Stimulated activated CD4-positive, alpha-beta T cell treated with anti-CD3 and anti-CD28 coated beads, Interleukin-2, amount 100 ng/mL, for 48 hours (primary cell): ENCODE measurements around the gene SIL1.
"Not testable (repeated sequence)": the region's sequence is repeated elsewhere in the genome, so short reads cannot be mapped to it uniquely, and the experiment has no call there.

ENCODE experiments used
- DNase-seq, 2 donors: peaks; one replicate each; pipeline ENCODE4 v3.0.0-alpha.2; 2020

The SIL1 gene

DNA sequence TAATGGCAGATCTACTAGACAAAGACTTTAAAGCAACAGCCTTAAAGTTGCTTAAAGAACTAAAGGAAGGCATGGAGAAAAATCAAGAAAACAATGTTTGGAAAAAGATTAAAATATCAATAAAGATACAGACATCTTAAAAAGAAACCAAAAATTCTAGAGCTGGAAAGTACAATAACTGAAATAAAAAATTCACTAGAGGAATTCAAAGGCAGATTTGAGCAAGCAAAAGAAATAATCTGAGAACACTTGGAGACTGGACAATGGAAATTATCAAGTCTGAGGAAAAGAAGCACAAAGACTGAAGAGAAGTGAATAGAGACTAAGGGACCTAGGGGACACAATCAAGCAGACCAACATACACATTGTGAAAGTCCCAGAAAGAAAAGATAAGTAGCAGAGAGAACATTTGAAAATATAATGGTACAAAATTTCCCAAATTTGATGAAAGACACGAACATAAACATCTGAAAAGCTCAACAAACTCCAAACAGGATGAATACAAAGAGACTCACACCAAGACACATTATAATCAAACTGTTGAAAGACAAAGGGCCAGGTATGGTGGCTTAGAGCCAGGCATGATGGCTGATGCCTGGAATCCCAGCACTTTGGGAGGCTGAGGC is 26.3 kb downstream of the SIL1 start:
- no peak for DNase-seq

DNA sequence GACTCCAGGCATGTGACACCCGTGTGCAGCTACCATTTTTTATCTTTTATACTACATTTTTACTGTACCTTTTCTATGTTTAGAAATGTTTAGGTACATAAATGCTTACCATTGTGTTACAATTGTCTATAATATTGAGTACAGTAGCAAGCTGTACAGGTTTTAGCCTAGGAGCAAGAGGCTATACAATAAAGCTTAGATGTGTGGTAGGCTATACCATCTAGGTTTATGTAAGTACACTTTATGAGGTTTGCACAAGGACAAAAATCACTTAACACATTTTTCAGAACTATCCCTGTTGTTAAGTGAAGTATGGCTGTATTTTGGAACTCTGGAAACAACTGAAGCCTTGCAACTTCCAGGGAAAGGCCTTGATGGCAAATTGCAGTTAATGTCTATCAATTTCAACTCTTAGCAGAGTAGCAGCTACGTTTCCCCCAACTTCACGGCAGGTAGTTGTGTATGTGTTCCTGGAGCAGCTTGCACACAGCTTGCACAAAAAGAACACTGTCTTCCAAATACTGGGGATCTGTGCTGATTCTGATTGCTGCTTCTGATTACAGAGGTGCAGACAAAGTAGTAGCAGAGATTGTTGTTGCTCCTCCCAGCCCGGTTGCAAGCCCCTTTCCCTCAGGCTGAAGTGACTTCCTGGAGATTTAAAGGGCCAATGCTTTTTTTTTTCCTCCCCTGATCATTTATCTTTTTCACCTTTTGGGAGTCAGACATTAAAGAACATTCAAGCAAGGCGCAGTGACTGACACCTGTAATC is 30.0 kb downstream of the SIL1 start:
- no peak for DNase-seq

GRCh38 chr5:139167533-139167932 is 30.6 kb downstream of the SIL1 start:
- DNase-seq: no peak

DNA sequence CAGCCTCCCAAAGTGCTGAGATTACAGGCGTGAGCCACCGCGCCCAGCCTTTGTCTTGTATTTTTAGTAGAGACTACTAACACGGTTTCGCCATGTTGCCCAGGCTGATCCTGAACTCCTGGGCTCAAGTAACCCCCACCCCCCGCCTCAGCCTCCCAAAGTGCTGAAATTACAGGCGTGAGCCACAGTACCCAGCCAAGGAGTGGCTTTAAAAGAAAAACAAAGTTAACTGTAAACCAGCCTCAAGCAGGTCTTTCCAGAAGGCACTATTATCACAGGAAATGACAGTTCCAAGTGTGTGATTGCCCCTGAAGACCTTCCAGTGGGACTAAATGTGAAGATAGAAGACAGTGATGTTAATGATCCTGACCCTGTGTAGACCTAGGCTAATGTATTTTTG is 31.1 kb downstream of the SIL1 start:
- no peak for DNase-seq

DNA sequence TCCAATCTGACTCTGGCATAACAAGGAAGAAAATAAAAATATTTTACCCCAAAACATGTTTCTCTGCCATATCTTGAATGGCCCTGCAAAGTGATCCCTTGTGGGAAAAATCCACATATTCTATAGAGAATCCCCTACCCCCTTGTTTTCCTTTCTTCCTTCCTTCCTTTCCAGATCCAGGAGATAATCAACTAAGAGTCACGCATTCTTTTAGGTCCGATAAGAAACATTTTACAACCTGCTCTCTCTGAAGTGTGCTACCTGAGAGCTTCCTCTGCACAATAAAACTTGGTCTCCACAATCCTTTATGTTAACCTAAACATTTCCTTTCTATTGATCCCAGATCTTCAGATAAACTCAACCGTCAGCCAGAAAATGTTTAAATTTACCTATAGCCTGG is 33.3 kb downstream of the SIL1 start:
- not testable (repeated sequence) for DNase-seq

- no peak for DNase-seq
Observed at GRCh38 chr5:139164020-139164419, 34.1 kb downstream of the SIL1 start.

GRCh38 chr5:139162448-139162847 is 35.7 kb downstream of the SIL1 start:
- no peak for DNase-seq

- no peak for DNase-seq
Observed at GRCh38 chr5:139158791-139159190, 39.4 kb downstream of the SIL1 start.

- DNase-seq: no peak
Observed at GRCh38 chr5:139157556-139157955, 40.6 kb downstream of the SIL1 start.

DNA sequence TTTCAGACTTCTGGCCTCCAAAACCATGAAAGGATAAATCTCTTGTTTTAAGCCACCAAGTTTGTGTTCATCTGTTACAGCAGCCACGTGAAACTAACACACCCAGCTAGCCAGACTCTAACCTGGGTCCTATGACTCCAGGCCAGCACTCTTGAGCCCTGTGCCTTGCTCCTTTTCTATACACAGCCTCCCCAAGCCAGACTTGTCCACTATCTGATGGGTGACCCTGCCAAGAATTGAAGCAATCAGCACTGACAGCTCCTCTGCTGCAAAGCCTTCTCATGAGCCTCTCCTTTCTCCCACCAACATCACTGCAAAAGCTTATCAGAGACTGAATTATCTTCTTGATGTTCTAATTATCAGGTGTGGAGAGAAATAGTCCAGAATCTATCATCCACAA is 41.4 kb downstream of the SIL1 start:
- no peak for DNase-seq

- DNase-seq: no peak
Observed at GRCh38 chr5:139155333-139155732, 42.8 kb downstream of the SIL1 start.

DNA sequence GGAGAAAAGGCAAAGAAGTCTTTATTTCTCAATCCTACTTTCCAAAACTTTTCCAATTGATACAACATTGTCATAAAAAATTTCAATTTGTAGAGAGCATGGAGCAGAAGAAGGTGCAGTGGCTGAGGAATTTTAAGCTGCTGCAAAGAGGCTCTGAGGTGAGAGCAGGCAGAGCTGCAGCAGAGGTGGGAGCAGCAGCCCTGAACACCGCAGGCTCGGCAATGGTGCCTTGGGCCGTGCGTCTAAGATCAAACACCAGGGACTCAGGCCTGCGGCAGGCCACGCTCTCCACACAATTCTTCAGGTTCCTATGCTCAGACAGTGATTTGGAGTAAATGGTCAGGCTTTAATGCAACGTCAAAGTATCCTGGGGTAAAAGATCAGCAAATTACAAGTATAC is 46.3 kb downstream of the SIL1 start:
- DNase-seq: no peak

- DNase-seq: no peak
Observed at GRCh38 chr5:139150367-139150999, 47.7 kb downstream of the SIL1 start.

DNA sequence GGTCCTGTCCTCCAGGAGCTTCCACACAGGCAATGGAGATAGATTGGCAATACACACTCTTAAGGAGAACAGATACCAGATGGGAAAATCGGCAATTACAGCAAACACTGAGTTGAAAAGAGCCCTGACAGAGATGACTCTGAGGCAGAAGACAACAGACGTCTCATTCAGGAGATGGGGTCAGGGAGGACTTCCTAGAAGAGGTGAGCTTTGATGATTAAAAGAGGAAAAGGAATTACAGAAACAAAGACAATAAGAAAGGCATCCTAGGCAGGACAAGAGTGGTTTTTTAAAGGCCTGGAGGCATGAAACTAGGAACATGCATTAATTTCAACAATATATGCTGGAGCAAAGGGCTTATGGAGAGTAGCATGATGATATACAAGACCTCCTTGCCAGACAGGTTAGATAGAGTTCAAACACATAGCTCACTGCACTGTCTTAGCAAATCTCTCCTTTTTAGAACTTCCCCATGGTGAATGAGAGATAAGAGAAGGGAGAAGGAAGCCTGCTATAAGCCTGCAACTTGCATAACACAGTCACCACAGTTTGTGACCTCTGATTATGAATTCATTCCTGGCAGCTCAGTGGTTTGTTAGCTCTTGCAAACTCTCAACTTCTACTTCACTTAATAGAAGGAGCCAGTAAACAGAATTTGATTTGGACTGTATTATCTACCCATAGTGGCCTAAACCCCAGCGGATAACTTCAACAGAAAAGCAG is 48.5 kb downstream of the SIL1 start:
- no peak for DNase-seq

GRCh38 chr5:139148986-139149385 is 49.2 kb downstream of the SIL1 start:
- DNase-seq: no peak

GRCh38 chr5:139148306-139148705 is 49.9 kb downstream of the SIL1 start:
- DNase-seq: no peak

DNA sequence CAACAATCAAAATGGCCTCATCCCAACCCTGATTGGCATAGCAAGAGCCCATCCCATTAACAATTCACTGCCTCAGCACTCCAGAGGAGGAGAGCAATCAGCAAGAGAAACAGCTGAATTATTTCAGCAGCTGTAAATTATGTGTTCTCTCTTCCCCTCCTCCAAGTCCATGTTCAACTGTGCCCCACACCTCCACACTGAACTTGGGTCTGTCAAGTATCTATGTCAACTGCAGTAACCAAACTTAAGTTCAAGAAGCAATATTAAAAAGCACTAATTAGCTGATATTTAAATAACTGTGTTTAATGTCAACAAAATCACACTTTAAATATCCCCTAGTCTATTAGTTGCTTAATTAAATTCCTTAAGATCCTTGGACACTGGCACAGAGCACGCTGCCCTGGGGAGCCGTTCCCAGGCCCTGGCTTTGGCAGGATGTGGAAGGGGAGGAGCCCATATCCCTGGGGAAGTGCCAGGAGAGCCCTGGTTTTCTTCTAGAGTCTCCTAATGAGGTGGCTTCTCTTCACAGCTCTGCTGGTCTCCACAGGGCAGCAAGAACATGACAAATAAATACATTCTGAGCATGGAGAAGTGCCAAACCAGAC is 50.6 kb downstream of the SIL1 start:
- no peak for DNase-seq

DNA sequence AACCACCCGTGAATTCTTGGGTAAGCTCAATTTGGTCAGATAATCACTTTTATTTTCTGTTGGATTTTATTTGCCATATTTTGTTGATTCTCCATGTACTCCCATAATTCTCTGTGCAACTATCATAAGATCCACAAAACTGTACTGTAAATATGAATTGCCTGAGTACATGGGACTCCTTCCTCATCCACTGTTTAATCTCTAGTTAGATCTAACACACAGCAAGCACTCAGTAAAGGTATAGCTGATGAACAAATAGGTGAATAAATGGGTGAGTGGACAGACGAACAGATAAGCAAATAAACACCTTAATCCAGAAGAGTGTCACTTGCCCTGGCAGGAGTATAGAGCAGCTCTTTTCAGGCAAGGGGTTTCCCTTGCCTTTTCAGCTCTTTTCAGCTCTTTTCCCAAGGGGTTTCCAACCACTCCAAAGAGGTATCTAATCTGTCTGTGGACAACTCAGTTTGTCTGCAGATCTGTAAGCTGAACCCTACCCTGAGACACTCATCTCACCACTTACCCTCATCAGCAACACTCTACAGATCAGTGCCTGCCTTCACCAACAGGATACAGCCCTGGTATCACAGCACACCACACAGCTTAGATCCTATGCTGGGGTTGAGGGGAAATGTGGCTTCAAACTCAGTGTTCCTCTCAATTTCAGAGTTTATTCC is 51.2 kb downstream of the SIL1 start:
- DNase-seq: no peak

DNA sequence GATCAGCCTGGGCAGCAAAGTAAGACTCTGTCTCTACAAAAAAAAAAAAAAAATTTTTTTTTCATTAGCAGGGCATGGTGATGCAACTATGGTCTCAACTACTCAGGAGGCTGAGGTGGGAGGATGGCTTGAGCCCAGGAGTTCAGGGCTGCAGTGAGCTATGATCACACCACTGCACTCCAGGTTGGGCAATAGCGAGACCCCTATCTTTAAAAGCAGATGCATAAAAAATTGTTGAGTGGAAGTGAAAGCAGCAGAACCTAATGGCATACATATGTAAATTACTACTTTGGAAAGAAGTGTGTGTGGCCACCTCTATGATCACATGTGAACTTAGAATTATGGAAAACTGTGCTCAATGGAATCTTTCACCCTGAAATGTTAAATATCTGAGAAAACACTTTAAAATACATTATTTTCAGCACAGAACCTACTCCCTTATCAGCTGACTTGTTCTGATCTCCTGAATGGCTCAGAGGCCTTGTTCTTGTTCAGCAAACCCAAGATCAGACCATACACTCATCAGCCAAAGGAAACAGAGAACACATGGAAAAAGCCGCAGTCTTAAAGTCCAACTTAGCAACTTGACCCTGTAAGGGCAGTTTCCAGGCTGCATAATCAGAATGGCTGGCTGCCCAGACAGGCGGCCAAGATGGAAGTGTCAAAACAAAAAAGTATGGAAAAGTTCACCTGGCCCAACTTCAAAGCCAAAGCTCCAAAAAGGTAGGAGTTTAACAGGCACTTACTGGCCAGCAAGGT is 56.5 kb downstream of the SIL1 start:
- no peak for DNase-seq

GRCh38 chr5:139140591-139141071 is 57.5 kb downstream of the SIL1 start:
- DNase-seq: no peak

DNA sequence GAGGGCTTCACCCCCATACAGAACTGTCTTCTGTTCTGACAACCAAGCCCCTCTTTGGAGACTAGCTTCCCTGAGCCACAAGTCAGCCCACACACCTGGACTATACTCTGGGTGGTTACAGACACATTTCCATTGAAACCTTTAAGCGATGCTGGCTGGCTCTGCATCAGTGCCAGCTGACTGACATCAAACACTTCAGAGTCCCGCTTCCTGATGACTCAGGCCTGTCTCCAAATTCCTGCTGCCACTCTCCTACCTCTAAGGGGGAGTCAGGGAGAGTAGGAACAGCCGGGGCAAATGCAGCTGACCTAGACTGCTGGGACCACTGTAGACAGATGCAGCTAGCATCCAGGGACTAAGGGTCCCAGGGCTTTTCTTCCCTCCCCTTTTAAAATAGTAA is 59.4 kb downstream of the SIL1 start:
- DNase-seq: no peak

GRCh38 chr5:139138109-139138508 is 60.1 kb downstream of the SIL1 start:
- no peak for DNase-seq
